Breast epithelium (tissue), 3 donors: ENCODE data around the gene DNAH17.

Experiments
- POLR2AphosphoS5 ChIP-seq, 3 donors: sonication (generic); formaldehyde crosslinking; IDR thresholded peaks; one replicate each; pipeline ENCODE4 v1.6.1; 2017; ENCODE audit warnings: antibody characterized with exemption in 3 of 3
- TF ChIP-seq, protein P1 (sequence below), 3 donors: fragments of 450-650 bp; IDR thresholded peaks; one replicate each; pipeline ENCODE4 v1.5.1; 2016 to 2017; ENCODE audit warnings: antibody characterized with exemption in 3 of 3, mild to moderate bottlenecking in 3 of 3, moderate library complexity in 3 of 3

DNA sequence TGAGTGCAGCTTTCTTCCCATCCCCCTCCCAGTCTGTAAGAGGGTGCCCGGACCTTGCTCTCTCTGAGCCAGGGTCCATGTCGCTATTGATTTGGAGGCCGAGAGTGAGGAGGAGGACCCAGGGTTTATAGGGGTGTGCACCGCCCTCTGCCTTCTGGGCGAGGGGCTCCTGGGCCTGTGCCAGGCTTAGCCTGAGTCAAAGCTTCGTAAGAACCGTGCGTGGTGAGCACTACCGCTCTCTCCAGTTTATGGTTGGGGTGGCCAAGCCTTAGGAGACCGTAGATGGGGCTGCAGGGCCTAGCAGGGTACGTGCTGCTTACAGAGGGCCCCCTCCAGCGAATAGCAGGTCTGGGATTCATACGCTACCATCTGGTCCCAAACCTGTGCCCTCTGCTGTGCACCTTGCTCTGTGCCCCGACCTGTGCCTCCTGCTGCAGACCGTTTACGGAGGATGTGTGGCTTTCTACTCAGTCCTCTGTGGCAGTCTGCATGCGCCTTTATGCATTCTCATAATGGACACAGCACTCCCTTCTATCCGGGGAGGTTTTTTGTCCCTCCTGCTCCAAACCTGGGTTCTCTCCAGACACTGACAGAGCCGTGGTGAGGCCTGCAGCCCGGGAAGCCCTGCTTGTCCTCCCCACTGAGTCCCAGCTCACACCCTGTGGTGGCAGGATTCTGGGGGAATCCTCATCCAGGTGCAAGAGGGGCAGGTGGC is 144.0 kb downstream of the DNAH17 start:
- TF ChIP-seq, protein P1, sequence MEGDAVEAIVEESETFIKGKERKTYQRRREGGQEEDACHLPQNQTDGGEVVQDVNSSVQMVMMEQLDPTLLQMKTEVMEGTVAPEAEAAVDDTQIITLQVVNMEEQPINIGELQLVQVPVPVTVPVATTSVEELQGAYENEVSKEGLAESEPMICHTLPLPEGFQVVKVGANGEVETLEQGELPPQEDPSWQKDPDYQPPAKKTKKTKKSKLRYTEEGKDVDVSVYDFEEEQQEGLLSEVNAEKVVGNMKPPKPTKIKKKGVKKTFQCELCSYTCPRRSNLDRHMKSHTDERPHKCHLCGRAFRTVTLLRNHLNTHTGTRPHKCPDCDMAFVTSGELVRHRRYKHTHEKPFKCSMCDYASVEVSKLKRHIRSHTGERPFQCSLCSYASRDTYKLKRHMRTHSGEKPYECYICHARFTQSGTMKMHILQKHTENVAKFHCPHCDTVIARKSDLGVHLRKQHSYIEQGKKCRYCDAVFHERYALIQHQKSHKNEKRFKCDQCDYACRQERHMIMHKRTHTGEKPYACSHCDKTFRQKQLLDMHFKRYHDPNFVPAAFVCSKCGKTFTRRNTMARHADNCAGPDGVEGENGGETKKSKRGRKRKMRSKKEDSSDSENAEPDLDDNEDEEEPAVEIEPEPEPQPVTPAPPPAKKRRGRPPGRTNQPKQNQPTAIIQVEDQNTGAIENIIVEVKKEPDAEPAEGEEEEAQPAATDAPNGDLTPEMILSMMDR (IDR thresholded peaks at IDR 0.05) = no peak
- no peak for TF ChIP-seq POLR2AphosphoS5 (IDR thresholded peaks at IDR 0.05)
